GM06990 (cell line): Measurements from ENCODE around the gene ARHGAP23.
A peak's percentile ranks its signal among the peaks of the same experiment; 100 is the strongest.
"Not testable (repeated sequence)": the region's sequence is repeated elsewhere in the genome, so short reads cannot be mapped to it uniquely, and the experiment has no call there.

Source experiments
- DNase-seq: peaks from one replicate; pipeline ENCODE4 v3.0.0-alpha.2; 2011; ENCODE audit not compliant: insufficient read length; ENCODE audit errors: extremely low read depth
- H3K27me3 ChIP-seq: replicated peaks from 2 replicates; pipeline ENCODE4 v1.6.0; 2011; ENCODE audit warnings: low read length; ENCODE audit not compliant: control insufficient read depth, insufficient read depth
- H3K36me3 ChIP-seq: 2 replicates; pipeline ENCODE4 v1.5.1; 2011; ENCODE audit warnings: low read length; ENCODE audit not compliant: control insufficient read depth, insufficient read depth
- H3K4me3 ChIP-seq: replicated peaks from 2 replicates; pipeline ENCODE4 v1.5.1; 2011; ENCODE audit warnings: low read depth, mild to moderate bottlenecking, control low read depth, low read length
- TF ChIP-seq, protein P1 (sequence below): IDR thresholded peaks from 2 replicates; pipeline ENCODE4 v1.5.1; 2011; ENCODE audit warnings: low read length, control low read depth, mild to moderate bottlenecking, inconsistent platforms; ENCODE audit not compliant: insufficient read depth, poor library complexity, severe bottlenecking

Gene ARHGAP23

DNA sequence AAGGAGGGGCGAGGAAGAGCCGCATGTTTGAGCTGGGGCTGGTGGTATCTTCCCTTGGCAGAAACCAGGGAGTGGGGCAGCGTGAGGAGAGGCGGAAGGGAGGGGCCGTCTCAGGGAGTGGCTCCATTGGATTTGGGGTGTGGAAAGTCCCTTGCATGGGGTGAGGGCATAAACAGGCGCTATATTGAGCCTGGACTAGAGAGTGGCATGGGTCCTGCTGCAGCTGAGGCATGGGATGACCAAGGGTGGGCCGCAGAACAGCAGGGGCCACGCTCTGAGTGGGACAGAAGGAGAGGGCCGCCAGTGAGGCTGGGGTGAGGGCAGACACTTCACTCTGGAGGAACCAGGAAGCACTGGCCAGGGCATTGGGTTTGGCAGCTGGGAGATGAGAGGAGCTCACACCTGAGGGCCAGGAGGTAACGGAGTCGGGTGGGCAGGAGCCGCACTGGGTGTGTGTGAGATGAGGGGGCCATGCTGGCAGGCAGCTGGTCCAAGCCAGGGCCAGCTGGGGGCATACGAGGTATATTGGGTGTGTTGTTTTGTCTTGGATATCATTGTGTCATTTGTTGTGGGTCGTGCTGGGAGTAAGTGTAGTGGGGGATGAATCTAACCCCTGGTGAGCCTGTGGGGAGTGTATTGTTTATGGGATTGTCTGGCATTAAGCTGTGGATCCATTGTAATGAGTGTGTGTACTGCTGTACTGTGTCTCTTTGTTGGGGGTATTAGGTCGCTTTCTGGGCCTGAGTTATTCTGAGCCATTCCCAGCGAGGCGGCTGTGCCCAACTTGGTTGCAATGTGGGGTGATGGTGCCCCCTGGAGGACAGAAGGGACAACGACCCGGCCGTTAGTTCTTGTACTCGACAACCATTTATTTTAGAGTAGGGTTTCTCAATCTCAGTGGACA lies 56.2 kb downstream of the ARHGAP23 start:
- not testable (repeated sequence) for H3K36me3 ChIP-seq, H3K4me3 ChIP-seq, H3K27me3 ChIP-seq
- peak; percentile 40 for DNase-seq
- TF ChIP-seq, protein P1, sequence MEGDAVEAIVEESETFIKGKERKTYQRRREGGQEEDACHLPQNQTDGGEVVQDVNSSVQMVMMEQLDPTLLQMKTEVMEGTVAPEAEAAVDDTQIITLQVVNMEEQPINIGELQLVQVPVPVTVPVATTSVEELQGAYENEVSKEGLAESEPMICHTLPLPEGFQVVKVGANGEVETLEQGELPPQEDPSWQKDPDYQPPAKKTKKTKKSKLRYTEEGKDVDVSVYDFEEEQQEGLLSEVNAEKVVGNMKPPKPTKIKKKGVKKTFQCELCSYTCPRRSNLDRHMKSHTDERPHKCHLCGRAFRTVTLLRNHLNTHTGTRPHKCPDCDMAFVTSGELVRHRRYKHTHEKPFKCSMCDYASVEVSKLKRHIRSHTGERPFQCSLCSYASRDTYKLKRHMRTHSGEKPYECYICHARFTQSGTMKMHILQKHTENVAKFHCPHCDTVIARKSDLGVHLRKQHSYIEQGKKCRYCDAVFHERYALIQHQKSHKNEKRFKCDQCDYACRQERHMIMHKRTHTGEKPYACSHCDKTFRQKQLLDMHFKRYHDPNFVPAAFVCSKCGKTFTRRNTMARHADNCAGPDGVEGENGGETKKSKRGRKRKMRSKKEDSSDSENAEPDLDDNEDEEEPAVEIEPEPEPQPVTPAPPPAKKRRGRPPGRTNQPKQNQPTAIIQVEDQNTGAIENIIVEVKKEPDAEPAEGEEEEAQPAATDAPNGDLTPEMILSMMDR: peak; percentile 65

DNA sequence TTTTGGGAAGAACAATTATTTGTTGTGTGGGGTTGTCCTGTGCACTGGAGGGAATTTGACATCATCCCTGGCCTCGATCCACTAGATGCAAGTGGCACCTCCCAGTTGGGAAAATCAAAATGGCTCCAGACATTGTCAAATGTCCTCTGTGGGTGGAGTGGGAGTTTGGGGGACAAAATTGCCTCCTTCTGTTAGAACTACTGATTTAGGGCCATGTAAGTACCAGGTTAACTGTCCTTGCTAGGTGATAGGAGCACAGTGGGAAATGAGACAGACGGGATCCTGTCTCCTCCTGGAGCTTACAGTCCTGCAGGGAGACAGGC lies 56.8 kb downstream of the ARHGAP23 start:
- Histone ChIP-seq H3K36me3 (no peaks in the 10 kb centered on the region), H3K4me3 (no peak overlapping the region), H3K27me3 (no peaks in the 10 kb centered on the region)
- TF ChIP-seq, protein P1: no peak
- no peak for DNase-seq

DNA sequence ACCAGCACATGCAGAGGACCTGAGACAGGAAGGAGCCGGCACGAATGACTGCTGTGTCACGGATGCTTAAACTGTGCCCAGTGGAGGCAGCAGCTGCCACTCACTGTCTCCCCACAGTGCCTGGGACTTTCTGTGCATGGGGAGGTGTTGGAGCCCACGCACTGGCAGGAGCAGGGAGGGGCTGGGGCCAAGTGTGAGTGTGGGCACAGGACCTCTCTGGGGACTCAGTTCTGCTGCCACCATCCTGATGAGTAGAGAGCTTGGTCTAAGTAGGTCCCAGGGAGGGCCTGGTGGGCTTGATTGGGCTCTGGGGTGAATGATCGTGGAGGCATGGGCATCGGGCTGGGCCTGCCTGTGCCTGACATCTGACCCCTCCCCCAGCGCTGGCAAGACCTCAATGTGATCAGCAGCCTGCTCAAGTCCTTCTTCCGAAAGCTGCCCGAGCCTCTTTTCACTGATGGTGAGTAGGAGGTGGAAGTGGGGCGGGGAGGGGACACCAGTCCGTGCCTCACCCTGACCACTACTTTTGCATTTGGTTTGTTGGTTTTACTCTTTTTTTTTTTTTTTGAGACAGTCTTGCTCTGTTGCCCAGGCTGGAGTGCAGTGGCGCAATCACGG lies 57.5 kb downstream of the ARHGAP23 start:
- H3K36me3 ChIP-seq, H3K4me3 ChIP-seq, H3K27me3 ChIP-seq: not testable (repeated sequence)
- DNase-seq: peak; percentile 86

DNA sequence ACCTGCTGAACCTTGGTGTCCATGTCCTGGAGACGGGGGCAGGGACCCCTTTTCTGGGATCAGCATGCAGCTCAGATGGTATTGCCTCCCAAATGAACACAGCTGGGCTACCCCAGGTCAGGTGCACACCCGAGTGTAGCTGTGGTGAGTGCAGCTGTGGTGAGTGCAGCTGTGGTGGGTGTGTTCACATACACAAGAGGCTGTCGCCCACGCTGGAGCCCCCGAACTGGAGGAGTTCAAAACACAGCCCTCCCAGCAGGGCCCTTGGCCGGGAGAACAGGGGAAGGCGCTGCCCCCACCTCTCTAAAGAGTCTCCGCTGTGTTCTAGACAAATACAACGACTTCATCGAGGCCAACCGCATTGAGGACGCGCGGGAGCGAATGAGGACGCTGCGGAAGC lies 61.5 kb downstream of the ARHGAP23 start:
- not testable (repeated sequence) for H3K36me3 ChIP-seq, H3K27me3 ChIP-seq, H3K4me3 ChIP-seq, DNase-seq

DNA sequence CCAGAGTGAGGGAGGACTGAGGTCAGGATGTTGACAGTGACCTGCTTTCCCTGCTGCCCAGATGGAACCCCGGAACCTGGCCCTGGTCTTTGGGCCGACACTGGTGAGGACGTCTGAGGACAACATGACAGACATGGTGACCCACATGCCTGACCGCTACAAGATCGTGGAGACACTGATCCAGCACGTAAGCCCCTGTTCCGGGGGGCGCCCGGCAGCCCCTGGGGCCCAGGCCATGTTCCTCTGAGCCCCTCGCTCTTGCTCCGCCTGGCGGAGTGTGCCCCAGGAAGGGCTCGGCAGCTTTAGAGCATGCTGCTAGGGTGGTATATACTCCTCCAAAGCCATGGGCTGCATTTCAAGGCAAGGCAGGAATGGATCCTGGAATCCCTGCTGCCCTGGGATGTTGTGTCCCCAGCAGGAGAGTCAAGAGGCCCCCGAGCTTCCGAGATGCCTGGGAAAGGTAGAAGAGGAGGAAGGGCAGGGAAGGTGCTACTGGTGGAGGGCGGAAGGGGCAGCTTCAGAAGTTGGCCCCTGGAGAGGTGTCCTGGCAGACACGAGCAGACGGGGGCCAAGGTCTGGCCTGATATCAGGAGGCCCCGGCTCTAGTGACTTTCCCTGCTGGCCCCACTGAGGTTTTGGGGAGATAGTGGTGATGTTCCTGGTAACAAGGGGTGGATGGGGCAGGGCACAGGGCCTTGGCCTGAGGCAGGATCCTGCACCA lies 63.2 kb downstream of the ARHGAP23 start:
- H3K36me3 ChIP-seq, H3K4me3 ChIP-seq, DNase-seq, H3K27me3 ChIP-seq: not testable (repeated sequence)

DNA sequence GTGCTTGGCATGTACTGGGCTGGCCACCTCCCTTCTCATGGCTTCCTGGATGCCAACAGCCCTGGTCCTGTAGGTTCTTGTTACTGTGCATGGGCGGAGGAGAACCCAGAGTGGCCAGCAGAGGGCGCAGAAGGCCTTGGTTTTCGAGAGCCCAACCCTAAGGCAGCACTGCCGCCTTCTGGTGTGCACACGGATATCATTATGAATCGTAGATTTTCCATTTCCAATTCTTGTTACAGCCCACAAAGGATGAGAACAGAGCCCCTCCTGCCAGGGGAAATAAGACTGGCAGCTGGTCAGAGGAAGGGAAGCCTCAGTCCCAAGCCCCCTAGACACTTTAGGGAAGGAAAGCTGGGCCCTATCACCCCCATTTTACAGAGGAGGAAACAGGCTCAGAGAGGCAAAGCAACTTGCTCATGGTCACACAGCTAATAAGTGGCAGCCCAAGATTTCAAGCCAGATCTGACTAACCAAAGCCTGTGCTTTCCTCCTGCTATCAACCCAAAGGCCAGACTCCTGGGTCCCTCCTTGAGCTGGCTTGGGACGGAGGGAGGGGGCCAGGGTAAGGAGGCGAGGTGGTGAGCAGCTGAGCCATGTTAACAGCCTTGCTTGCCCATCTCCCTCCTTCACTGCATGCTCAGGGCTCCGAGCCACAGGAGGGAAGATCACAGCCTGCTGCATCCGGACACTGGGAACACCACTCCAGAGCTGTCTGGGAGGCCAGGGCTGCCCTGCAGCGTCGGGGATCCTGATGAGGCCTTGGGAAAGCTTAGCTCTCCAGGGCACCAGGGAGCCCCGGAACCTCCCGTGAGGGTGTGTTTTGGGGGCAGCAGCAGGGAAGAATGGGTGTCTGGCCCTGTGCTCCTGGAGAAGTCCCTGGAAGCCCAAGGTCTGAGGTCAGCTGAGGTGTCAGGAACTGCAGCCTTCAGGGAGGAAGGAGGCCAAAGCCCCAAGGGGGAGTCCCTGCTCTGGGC lies 64.1 kb downstream of the ARHGAP23 start:
- H3K36me3 ChIP-seq, H3K4me3 ChIP-seq, DNase-seq, H3K27me3 ChIP-seq: not testable (repeated sequence)
- TF ChIP-seq, protein P1: peak; percentile 81

DNA sequence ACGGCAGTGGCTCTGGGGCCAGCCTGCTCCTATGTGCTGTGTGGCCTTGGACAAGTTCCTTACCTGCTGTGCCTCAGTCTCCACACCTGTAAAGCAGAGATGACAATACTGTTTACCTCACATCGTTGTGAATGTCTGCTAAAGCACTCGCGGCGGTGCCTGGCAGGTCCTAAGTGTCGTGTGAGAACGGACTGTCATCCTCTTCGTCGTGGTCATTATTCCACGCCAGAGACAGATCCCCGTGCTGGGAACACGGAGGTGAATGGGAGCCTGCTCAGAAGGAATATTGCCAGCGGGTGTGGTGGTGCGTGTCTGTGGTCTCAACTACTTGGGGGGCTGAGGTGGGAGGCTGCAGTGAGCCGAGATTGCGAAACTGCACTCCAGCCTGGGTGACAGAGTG lies 65.9 kb downstream of the ARHGAP23 start:
- DNase-seq, H3K36me3 ChIP-seq, H3K4me3 ChIP-seq, H3K27me3 ChIP-seq: not testable (repeated sequence)

DNA sequence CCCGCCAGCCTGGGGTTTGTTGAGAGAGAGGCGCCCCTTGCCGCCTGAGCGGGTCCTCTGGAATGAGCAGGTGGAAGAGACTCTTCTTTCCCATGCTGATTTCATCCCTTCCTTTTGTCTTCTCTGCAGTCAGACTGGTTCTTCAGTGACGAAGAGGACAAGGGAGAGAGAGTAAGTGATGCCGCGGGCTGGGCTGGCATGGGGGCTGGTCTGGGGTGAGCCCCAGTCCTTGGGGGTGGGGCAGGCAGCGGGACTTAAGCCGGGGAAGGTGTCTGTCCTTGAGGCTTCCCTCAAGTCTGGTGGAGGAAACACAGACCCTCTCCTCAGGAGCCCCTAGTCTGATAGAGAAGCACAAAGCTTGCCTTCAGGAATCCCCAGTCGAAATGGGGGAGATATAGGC lies 69.4 kb downstream of the ARHGAP23 start:
- DNase-seq, H3K36me3 ChIP-seq, H3K27me3 ChIP-seq, H3K4me3 ChIP-seq: not testable (repeated sequence)
